ENCODE data around the gene PRPF8.

DNA sequence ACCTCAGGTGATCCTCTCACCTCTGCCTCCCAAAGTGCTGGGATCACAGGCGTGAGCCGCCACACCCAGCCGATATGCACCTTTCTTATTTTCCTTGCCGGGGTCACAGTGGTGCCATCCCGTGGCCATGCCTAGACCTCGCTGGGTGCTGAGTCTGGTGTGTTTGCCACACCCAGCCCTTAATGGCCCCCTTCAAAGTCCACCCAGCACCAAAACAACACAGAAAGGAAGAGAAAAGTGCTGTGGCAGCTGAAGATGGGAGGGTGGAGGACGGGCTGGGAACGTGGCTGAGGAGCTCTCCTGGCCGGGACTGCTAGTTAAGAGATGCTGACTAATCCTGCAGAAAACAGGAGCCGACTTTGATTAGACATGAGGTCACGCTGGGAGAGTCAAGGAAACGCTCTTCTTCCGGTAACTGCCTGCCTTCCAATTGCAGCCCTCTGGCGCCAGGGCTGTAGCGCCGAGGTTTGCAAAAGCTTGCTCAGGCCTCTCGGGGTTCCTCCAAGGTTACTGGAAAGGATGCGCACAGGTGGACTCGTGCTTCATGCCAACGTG, 67.0 kb downstream of the PRPF8 start:
- TF ChIP-seq POLR2A (IDR thresholded peaks at IDR 0.05) (no peak), CTCF (IDR thresholded peaks at IDR 0.05) (no peak)
